ENCODE results near the gene RIMBP2.

The RIMBP2 gene

GRCh38 chr12:130357729-130358330 is 358.3 kb downstream of the RIMBP2 start:
- Histone ChIP-seq H3K27me3 (ENCODE audit: control insufficient read depth in 2 of 2, insufficient read depth in 2 of 2, low read length in 2 of 2) (peaks cover 2 to 7% of the 10 kb centered on the region in 2 donors), H3K4me1 (ENCODE audit: control insufficient read depth in 2 of 2, insufficient read depth in 2 of 2, low read length in 2 of 2) (no peaks in the 10 kb centered on the region), H3K4me3 (ENCODE audit: low read length in 2 of 2) (no peak overlapping the region), H3K27ac (ENCODE audit: low read depth in 2 of 2, low read length in 2 of 2) (no peak overlapping the region), H3K9ac (ENCODE audit: low read depth in 1 of 2, low read length in 2 of 2) (no peak overlapping the region), H3K9me3 (ENCODE audit: control insufficient read depth in 2 of 2, low read length in 2 of 2) (no peaks in the 10 kb centered on the region), H3K36me3 (ENCODE audit: control insufficient read depth in 2 of 2, insufficient read depth in 2 of 2, low read length in 2 of 2) (no peaks in the 10 kb centered on the region)

- no peaks in the 10 kb centered on the region for H3K9me3 ChIP-seq (ENCODE audit: control insufficient read depth in 2 of 2, low read length in 2 of 2)
- H3K4me3 ChIP-seq (ENCODE audit: low read length in 2 of 2), result no peak overlapping the region
- no peaks in the 10 kb centered on the region for H3K36me3 ChIP-seq (ENCODE audit: control insufficient read depth in 2 of 2, insufficient read depth in 2 of 2, low read length in 2 of 2)
- no peaks in the 10 kb centered on the region for H3K4me1 ChIP-seq (ENCODE audit: control insufficient read depth in 2 of 2, insufficient read depth in 2 of 2, low read length in 2 of 2)
- H3K9ac ChIP-seq (ENCODE audit: low read depth in 1 of 2, low read length in 2 of 2), result no peak overlapping the region
- H3K27ac ChIP-seq (ENCODE audit: low read depth in 2 of 2, low read length in 2 of 2), result no peak overlapping the region
- H3K27me3 ChIP-seq (ENCODE audit: control insufficient read depth in 2 of 2, insufficient read depth in 2 of 2, low read length in 2 of 2), result peaks cover 2 to 7% of the 10 kb centered on the region in 2 donors
Measured at GRCh38 chr12:130357241-130357640, 358.9 kb downstream of the RIMBP2 start.

GRCh38 chr12:130356222-130356621 is 359.9 kb downstream of the RIMBP2 start:
- Histone ChIP-seq H3K36me3 (ENCODE audit: control insufficient read depth in 2 of 2, insufficient read depth in 2 of 2, low read length in 2 of 2) (no peaks in the 10 kb centered on the region), H3K27ac (ENCODE audit: low read depth in 2 of 2, low read length in 2 of 2) (no peak overlapping the region), H3K4me1 (ENCODE audit: control insufficient read depth in 2 of 2, insufficient read depth in 2 of 2, low read length in 2 of 2) (no peaks in the 10 kb centered on the region), H3K4me3 (ENCODE audit: low read length in 2 of 2) (no peak overlapping the region), H3K27me3 (ENCODE audit: control insufficient read depth in 2 of 2, insufficient read depth in 2 of 2, low read length in 2 of 2) (peaks cover 2 to 7% of the 10 kb centered on the region in 2 donors), H3K9me3 (ENCODE audit: control insufficient read depth in 2 of 2, low read length in 2 of 2) (no peaks in the 10 kb centered on the region), H3K9ac (ENCODE audit: low read depth in 1 of 2, low read length in 2 of 2) (no peak overlapping the region)

GRCh38 chr12:130354407-130354806 is 361.7 kb downstream of the RIMBP2 start:
- no peaks in the 10 kb centered on the region for H3K4me1 ChIP-seq (ENCODE audit: control insufficient read depth in 2 of 2, insufficient read depth in 2 of 2, low read length in 2 of 2)
- H3K36me3 ChIP-seq (ENCODE audit: control insufficient read depth in 2 of 2, insufficient read depth in 2 of 2, low read length in 2 of 2), result no peaks in the 10 kb centered on the region
- peaks cover 2 to 7% of the 10 kb centered on the region in 2 donors for H3K27me3 ChIP-seq (ENCODE audit: control insufficient read depth in 2 of 2, insufficient read depth in 2 of 2, low read length in 2 of 2)
- no peak overlapping the region for H3K4me3 ChIP-seq (ENCODE audit: low read length in 2 of 2)
- no peaks in the 10 kb centered on the region for H3K9me3 ChIP-seq (ENCODE audit: control insufficient read depth in 2 of 2, low read length in 2 of 2)
- no peak overlapping the region for H3K27ac ChIP-seq (ENCODE audit: low read depth in 2 of 2, low read length in 2 of 2)
- no peak overlapping the region for H3K9ac ChIP-seq (ENCODE audit: low read depth in 1 of 2, low read length in 2 of 2)

GRCh38 chr12:130353081-130353480 is 363.0 kb downstream of the RIMBP2 start:
- Histone ChIP-seq H3K36me3 (ENCODE audit: control insufficient read depth in 2 of 2, insufficient read depth in 2 of 2, low read length in 2 of 2) (no peaks in the 10 kb centered on the region), H3K4me1 (ENCODE audit: control insufficient read depth in 2 of 2, insufficient read depth in 2 of 2, low read length in 2 of 2) (no peaks in the 10 kb centered on the region), H3K9ac (ENCODE audit: low read depth in 1 of 2, low read length in 2 of 2) (no peak overlapping the region), H3K27me3 (ENCODE audit: control insufficient read depth in 2 of 2, insufficient read depth in 2 of 2, low read length in 2 of 2) (peaks cover 2 to 4% of the 10 kb centered on the region in 2 donors), H3K4me3 (ENCODE audit: low read length in 2 of 2) (no peak overlapping the region), H3K9me3 (ENCODE audit: control insufficient read depth in 2 of 2, low read length in 2 of 2) (no peaks in the 10 kb centered on the region), H3K27ac (ENCODE audit: low read depth in 2 of 2, low read length in 2 of 2) (no peak overlapping the region)

GRCh38 chr12:130351326-130351725 is 364.8 kb downstream of the RIMBP2 start:
- no peaks in the 10 kb centered on the region for H3K27me3 ChIP-seq (ENCODE audit: control insufficient read depth in 2 of 2, insufficient read depth in 2 of 2, low read length in 2 of 2)
- H3K27ac ChIP-seq (ENCODE audit: low read depth in 2 of 2, low read length in 2 of 2), result no peak overlapping the region

GRCh38 chr12:130350715-130351114 is 365.4 kb downstream of the RIMBP2 start:
- no peak overlapping the region for H3K27ac ChIP-seq (ENCODE audit: low read depth in 2 of 2, low read length in 2 of 2)
- H3K4me1 ChIP-seq (ENCODE audit: control insufficient read depth in 2 of 2, insufficient read depth in 2 of 2, low read length in 2 of 2), result no peaks in the 10 kb centered on the region
- no peaks in the 10 kb centered on the region for H3K27me3 ChIP-seq (ENCODE audit: control insufficient read depth in 2 of 2, insufficient read depth in 2 of 2, low read length in 2 of 2)
- H3K36me3 ChIP-seq (ENCODE audit: control insufficient read depth in 2 of 2, insufficient read depth in 2 of 2, low read length in 2 of 2), result no peaks in the 10 kb centered on the region
- H3K9ac ChIP-seq (ENCODE audit: low read depth in 1 of 2, low read length in 2 of 2), result no peak overlapping the region
- no peak overlapping the region for H3K4me3 ChIP-seq (ENCODE audit: low read length in 2 of 2)
- H3K9me3 ChIP-seq (ENCODE audit: control insufficient read depth in 2 of 2, low read length in 2 of 2), result no peaks in the 10 kb centered on the region

More at GRCh38 chr12:130351326-130351725, 364.8 kb downstream of the RIMBP2 start:
- H3K4me1 ChIP-seq (ENCODE audit: control insufficient read depth in 2 of 2, insufficient read depth in 2 of 2, low read length in 2 of 2), result no peaks in the 10 kb centered on the region
- no peaks in the 10 kb centered on the region for H3K36me3 ChIP-seq (ENCODE audit: control insufficient read depth in 2 of 2, insufficient read depth in 2 of 2, low read length in 2 of 2)
- no peak overlapping the region for H3K4me3 ChIP-seq (ENCODE audit: low read length in 2 of 2)
- no peaks in the 10 kb centered on the region for H3K9me3 ChIP-seq (ENCODE audit: control insufficient read depth in 2 of 2, low read length in 2 of 2)
- no peak overlapping the region for H3K9ac ChIP-seq (ENCODE audit: low read depth in 1 of 2, low read length in 2 of 2)

GRCh38 chr12:130347588-130347987 is 368.5 kb downstream of the RIMBP2 start:
- Histone ChIP-seq H3K9ac (ENCODE audit: low read depth in 1 of 2, low read length in 2 of 2) (no peak overlapping the region), H3K27me3 (ENCODE audit: control insufficient read depth in 2 of 2, insufficient read depth in 2 of 2, low read length in 2 of 2) (no peaks in the 10 kb centered on the region), H3K36me3 (ENCODE audit: control insufficient read depth in 2 of 2, insufficient read depth in 2 of 2, low read length in 2 of 2) (no peaks in the 10 kb centered on the region), H3K4me1 (ENCODE audit: control insufficient read depth in 2 of 2, insufficient read depth in 2 of 2, low read length in 2 of 2) (no peaks in the 10 kb centered on the region), H3K27ac (ENCODE audit: low read depth in 2 of 2, low read length in 2 of 2) (no peak overlapping the region), H3K4me3 (ENCODE audit: low read length in 2 of 2) (no peak overlapping the region), H3K9me3 (ENCODE audit: control insufficient read depth in 2 of 2, low read length in 2 of 2) (no peaks in the 10 kb centered on the region)
